Prostate gland (tissue), 2 donors: Measurements from ENCODE around the gene OGFRL1.

ENCODE experiments used
- CTCF ChIP-seq, 4 experiments: fragments of 200-600 bp in 2 of 4; fragments of 450-650 bp in 2 of 4; sonication (generic) in 2 of 4; IDR thresholded peaks; 1 replicate in 3 of 4; 2 replicates in 1 of 4; pipeline ENCODE4 v1.5.1; 2016 to 2019; ENCODE audit warnings: antibody characterized with exemption in 4 of 4, mild to moderate bottlenecking in 2 of 4, moderate library complexity in 2 of 4
- POLR2A ChIP-seq: fragments of 450-650 bp; IDR thresholded peaks from one replicate; pipeline ENCODE4 v1.6.1; 2016; ENCODE audit warnings: antibody characterized with exemption, mild to moderate bottlenecking

- TF ChIP-seq CTCF (IDR thresholded peaks at IDR 0.05): no peak
- no peak for TF ChIP-seq POLR2A
Observed at GRCh38 chr6:71342772-71343171, 54.2 kb downstream of the OGFRL1 start.
